ENCODE measurements around the gene TOP1. TPM values are rescaled to one million over a fixed set of nuclear protein-coding genes. Genes with fewer than 3 reads are reported as not detected.

The TOP1 gene
- total and polyA plus RNA-seq, 9 of the 15 experiments (the other 6 are each of a cell fraction or from before 2014, with no cell fraction given): 26.4 to 127 (median 39.6) TPM

DNA sequence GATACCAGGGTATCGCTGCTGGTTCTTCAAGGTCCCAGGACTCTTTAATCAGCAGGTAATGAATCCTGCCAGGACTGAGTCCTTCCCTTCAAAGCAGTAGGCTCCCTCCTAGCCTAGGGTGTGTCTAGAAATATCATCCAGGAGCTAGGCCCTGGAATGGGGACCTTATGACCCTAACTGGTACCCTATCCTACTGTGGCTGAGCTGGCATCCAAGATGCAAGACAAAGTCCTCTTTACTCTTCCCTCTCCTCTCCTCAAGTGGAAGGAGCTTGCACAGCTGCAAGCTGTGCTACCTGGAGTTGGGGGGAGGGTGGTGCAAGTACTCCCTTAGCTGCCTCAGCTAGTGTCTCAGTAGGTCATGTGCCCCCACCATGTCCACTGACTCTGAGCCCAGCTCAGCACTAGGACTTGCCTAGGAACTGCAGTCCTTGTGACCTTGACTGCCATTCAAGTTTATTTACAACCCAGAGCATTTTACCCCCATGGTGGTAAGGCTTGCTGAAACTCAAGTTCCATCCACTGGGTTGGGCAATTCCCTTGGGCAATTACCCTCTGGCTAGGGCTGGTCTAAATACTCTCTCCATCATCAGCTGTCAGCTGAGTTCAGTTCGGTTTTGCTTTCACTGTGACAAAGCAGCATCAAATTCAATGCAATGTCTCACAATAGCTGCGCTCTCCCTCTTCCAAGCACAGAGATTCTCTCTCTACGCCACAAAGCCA, 48.4 kb upstream of the TOP1 start (continued):
- TF ChIP-seq, protein P1, sequence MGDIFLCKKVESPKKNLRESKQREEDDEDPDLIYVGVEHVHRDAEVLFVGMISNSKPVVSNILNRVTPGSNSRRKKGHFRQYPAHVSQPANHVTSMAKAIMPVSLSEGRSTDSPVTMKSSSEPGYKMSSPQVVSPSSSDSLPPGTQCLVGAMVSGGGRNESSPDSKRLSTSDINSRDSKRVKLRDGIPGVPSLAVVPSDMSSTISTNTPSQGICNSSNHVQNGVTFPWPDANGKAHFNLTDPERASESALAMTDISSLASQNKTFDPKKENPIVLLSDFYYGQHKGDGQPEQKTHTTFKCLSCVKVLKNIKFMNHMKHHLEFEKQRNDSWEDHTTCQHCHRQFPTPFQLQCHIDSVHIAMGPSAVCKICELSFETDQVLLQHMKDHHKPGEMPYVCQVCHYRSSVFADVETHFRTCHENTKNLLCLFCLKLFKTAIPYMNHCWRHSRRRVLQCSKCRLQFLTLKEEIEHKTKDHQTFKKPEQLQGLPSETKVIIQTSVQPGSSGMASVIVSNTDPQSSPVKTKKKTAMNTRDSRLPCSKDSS (IDR thresholded peaks at IDR 0.05; ENCODE audit: low read depth, partially characterized antibody): no peak
- TF ChIP-seq SOX6 (IDR thresholded peaks at IDR 0.05) (no peak), SMC3 (conservative IDR thresholded peaks at IDR 0.05; ENCODE audit: insufficient read depth, low read depth, low read length) (no peak)
- TF ChIP-seq, protein P2, sequence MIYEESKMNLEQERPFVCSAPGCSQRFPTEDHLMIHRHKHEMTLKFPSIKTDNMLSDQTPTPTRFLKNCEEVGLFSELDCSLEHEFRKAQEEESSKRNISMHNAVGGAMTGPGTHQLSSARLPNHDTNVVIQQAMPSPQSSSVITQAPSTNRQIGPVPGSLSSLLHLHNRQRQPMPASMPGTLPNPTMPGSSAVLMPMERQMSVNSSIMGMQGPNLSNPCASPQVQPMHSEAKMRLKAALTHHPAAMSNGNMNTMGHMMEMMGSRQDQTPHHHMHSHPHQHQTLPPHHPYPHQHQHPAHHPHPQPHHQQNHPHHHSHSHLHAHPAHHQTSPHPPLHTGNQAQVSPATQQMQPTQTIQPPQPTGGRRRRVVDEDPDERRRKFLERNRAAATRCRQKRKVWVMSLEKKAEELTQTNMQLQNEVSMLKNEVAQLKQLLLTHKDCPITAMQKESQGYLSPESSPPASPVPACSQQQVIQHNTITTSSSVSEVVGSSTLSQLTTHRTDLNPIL (CRISPR knock-in tag; IDR thresholded peaks at IDR 0.05): no peak
- TF ChIP-seq, protein P3, sequence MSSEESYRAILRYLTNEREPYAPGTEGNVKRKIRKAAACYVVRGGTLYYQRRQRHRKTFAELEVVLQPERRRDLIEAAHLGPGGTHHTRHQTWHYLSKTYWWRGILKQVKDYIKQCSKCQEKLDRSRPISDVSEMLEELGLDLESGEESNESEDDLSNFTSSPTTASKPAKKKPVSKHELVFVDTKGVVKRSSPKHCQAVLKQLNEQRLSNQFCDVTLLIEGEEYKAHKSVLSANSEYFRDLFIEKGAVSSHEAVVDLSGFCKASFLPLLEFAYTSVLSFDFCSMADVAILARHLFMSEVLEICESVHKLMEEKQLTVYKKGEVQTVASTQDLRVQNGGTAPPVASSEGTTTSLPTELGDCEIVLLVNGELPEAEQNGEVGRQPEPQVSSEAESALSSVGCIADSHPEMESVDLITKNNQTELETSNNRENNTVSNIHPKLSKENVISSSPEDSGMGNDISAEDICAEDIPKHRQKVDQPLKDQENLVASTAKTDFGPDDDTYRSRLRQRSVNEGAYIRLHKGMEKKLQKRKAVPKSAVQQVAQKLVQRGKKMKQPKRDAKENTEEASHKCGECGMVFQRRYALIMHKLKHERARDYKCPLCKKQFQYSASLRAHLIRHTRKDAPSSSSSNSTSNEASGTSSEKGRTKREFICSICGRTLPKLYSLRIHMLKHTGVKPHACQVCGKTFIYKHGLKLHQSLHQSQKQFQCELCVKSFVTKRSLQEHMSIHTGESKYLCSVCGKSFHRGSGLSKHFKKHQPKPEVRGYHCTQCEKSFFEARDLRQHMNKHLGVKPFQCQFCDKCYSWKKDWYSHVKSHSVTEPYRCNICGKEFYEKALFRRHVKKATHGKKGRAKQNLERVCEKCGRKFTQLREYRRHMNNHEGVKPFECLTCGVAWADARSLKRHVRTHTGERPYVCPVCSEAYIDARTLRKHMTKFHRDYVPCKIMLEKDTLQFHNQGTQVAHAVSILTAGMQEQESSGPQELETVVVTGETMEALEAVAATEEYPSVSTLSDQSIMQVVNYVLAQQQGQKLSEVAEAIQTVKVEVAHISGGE (CRISPR knock-in tag; IDR thresholded peaks at IDR 0.05): no peak
- TF ChIP-seq, protein P4, sequence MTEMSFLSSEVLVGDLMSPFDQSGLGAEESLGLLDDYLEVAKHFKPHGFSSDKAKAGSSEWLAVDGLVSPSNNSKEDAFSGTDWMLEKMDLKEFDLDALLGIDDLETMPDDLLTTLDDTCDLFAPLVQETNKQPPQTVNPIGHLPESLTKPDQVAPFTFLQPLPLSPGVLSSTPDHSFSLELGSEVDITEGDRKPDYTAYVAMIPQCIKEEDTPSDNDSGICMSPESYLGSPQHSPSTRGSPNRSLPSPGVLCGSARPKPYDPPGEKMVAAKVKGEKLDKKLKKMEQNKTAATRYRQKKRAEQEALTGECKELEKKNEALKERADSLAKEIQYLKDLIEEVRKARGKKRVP (CRISPR knock-in tag; IDR thresholded peaks at IDR 0.05): no peak
- TF ChIP-seq, protein P5, sequence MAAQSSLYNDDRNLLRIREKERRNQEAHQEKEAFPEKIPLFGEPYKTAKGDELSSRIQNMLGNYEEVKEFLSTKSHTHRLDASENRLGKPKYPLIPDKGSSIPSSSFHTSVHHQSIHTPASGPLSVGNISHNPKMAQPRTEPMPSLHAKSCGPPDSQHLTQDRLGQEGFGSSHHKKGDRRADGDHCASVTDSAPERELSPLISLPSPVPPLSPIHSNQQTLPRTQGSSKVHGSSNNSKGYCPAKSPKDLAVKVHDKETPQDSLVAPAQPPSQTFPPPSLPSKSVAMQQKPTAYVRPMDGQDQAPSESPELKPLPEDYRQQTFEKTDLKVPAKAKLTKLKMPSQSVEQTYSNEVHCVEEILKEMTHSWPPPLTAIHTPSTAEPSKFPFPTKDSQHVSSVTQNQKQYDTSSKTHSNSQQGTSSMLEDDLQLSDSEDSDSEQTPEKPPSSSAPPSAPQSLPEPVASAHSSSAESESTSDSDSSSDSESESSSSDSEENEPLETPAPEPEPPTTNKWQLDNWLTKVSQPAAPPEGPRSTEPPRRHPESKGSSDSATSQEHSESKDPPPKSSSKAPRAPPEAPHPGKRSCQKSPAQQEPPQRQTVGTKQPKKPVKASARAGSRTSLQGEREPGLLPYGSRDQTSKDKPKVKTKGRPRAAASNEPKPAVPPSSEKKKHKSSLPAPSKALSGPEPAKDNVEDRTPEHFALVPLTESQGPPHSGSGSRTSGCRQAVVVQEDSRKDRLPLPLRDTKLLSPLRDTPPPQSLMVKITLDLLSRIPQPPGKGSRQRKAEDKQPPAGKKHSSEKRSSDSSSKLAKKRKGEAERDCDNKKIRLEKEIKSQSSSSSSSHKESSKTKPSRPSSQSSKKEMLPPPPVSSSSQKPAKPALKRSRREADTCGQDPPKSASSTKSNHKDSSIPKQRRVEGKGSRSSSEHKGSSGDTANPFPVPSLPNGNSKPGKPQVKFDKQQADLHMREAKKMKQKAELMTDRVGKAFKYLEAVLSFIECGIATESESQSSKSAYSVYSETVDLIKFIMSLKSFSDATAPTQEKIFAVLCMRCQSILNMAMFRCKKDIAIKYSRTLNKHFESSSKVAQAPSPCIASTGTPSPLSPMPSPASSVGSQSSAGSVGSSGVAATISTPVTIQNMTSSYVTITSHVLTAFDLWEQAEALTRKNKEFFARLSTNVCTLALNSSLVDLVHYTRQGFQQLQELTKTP (IDR thresholded peaks at IDR 0.05; ENCODE audit: low read depth in 1 of 2, partially characterized antibody in 2 of 2): no peak
